Measurements from ENCODE around the gene FUT1.
"Not testable (repeated sequence)": the region's sequence is repeated elsewhere in the genome, so short reads cannot be mapped to it uniquely, and the experiment has no call there.

FUT1 gene

DNA sequence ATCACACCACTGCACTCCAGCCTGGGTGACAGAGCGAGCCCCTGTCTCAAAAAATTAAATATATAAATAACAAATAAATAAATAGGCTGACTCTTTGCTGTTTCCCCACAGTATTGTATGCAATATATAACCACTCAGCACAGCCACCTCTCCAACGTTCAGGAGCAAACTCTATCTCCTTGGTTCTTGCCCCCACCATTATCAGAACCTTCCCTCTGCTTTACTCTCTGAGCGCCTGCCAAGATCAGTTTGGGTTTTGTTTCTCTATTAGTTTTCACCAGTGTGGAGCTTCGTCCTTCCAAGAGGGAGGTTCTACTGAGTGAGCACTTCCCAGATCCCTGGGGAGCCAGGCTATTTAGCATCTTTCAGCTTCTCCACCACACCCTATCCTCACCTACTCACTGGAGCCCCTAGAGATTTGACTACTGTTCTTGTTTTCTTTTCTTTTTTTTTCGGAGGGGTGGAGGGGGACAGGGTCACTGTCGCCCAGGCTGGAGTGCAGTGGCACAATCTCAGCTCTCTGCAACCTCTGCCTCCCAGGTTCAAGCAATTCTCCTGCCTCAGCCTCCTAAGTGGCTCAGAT is 15.8 kb upstream of the FUT1 start:
- DNase-seq: not testable (repeated sequence)

GRCh38 chr19:48765816-48766215 is 13.4 kb upstream of the FUT1 start:
- not testable (repeated sequence) for DNase-seq

DNA sequence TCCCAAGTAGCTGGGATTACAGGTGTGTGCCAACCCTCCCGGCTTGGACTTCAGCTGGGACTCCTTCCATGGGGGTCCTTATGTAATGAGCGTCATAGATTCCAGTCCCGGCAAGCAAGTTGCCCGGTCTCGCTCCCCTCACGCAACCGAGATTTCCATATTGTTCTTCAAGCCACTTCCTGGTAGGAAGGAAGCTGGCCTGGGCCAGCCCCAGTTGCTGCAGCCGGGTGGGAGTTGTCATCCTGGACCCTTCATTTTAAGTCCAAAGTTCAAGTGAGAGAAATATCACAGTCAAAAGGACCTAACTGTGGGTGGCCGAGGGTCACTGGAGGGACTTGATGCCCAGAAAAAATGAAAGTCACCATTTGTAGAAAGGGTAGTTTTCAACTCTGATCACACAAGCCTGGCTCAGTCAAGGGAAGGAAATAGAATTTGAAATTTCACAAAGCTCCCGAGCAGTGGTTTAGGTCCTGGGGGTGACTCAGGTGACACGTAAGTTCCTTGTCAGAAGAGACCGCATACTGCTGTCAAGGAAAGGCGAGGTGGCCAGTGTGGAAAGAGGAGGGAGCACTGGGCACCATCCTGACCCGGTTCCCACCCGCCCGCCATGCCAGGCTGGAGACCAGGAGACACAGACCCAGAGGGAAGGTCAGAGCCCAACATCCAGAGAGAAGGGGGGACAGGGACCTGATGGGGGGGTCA is 8.2 kb upstream of the FUT1 start:
- DNase-seq: no peak

DNA sequence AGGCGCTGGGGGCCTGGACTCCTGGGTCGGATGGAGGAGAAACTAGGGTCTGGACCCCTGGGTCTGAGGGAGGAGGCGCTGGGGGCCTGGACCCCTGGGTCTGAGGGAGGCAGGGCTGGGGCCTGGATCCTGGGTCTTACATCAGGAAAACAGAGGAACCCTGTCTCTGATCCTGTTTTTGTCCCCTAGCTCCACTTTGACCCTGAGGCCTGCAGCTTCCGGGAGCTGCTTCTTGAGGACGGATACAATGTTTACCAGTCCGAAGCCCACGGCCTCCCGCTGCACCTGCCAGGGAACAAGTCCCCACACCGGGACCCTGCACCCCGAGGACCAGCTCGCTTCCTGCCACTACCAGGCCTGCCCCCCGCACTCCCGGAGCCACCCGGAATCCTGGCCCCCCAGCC is 5.3 kb upstream of the FUT1 start:
- no peak for DNase-seq

DNA sequence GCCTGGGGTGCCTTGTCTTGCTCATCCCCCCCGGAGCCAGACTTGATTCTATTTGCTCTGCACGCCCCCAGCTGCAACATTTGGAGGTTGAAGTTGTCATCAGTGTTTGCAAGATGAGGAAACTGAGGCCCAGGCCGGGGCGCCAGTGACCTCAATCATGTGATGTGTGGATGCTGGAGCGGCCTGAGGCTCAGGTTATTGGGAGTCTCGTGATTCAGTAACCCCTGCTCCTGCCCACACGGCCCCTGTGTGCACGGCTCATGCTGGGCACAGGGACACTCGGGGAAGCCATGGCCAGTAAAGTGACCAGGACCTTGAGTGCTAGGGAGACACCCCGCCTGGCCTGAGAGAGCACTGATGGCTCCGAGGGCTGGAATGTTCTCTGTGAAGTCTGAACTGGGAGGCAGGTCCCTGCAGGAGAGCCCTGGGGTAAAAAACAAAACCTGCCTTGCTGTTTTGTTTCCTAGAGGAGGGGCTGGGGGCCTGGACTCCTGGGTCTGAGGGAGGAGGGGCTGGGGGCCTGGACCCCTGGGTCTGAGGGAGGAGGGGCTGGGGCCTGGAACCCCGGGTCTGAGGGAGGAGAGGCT is 4.7 kb upstream of the FUT1 start:
- DNase-seq: no peak

- DNase-seq: no peak
Observed at GRCh38 chr19:48756686-48757085, 4.2 kb upstream of the FUT1 start.

- no peak for DNase-seq
Observed at GRCh38 chr19:48756212-48756611, 3.8 kb upstream of the FUT1 start.

DNA sequence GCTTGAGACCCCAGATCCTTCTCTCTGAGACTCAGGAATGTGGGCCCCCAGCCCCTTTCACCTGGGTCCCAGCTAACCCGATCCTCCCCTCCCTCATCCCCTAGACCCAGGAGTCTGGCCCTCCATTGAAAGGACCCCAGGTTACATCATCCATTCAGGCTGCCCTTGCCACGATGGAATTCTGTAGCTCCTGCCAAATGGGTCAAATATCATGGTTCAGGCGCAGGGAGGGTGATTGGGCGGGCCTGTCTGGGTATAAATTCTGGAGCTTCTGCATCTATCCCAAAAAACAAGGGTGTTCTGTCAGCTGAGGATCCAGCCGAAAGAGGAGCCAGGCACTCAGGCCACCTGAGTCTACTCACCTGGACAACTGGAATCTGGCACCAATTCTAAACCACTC is 3.3 kb upstream of the FUT1 start:
- no peak for DNase-seq

- no peak for DNase-seq
Observed at GRCh38 chr19:48755084-48755641, 2.7 kb upstream of the FUT1 start, which contains the start of gene FGF21. Gene FGF21, plus strand, starts transcription at chr19:48755524. Its CDS starts 713 bp downstream, at chr19:48756237.

GRCh38 chr19:48751845-48752495 is 471 bp downstream of the FUT1 start:
- no peak for DNase-seq

DNA sequence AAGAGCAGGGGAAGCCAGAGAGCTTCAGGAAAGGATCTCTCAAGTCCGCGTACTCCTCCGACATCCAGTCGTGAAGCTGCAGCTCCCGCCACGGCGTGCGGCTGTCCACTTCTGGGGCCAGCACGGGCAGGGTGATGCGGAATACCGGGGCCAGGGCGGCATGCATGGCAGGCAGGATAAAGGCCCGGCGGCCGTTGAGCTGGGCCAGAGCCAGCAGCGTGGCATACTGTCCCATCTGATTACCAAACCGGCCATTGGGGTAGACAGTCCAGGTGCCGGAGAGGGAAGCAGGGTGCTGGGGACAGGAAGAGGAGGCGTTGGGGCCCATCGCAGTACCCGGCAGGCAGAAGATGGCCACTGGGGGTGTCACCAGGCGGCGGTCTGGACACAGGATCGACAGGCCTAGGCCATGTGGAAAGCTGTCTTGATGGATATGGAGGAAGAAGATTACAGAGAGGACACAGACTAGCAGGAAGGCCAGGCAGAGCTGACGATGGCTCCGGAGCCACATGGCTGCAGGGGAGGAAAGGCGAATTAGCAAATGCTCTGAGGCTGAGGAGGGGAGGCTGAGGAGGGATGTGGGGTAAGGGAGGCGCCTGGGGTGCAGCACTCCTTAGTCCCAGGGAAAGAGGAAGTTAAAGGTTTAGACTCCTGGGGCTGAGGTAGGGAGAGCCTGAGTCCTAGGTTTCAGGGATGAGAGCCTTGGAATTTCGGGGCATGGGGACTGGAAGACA is 1.5 kb downstream of the FUT1 start:
- DNase-seq: no peak

- DNase-seq: no peak
Observed at GRCh38 chr19:48750351-48750750, 2.1 kb downstream of the FUT1 start.

- DNase-seq: no peak
Observed at GRCh38 chr19:48749571-48750198, 2.8 kb downstream of the FUT1 start.

- peak; percentile 86 for DNase-seq
Observed at GRCh38 chr19:48746738-48747575, 5.5 kb downstream of the FUT1 start, which contains the start of gene IZUMO1. Gene IZUMO1, minus strand, starts transcription at chr19:48746909. Its CDS starts 1,050 bp downstream, at chr19:48745859.

- DNase-seq: no peak
Observed at GRCh38 chr19:48746110-48746509, 6.3 kb downstream of the FUT1 start.

DNA sequence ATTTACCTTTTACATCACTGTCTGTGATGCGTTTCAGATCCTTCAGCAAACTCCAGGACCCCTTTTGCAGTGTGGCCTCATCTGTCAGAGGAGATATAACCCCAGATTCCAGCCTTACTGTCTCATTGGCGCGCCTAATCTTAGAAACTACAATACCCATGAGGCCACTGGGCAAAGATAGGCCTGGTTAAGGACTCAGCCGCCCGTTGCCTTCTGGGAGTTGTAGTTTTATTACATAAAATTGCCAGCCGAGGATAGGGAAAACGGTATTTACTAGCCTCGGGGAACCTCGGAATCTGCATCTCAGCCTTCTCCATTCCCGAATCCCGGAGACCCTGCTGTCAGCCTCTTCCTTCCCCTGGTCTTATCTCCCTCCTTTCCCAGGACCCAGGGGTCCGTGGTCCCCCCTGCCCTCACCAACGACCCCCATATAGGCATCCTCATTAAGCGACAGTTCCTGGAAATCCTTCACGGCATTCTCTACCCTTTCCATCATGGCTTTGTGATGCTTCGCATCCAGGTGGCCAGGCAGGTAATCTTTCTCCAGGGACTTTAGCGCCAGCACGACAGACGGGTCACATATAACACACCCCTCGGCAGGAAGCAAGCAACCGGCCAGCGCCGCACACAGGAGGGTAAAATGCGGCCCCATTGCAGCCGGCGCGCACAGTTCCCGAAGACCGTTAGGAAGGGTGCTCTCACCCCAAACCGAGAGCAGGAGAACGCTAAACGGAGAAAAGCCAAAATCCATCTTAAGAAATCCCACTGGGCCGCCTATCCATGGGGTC is 7.0 kb downstream of the FUT1 start:
- DNase-seq: peak; percentile 62

DNA sequence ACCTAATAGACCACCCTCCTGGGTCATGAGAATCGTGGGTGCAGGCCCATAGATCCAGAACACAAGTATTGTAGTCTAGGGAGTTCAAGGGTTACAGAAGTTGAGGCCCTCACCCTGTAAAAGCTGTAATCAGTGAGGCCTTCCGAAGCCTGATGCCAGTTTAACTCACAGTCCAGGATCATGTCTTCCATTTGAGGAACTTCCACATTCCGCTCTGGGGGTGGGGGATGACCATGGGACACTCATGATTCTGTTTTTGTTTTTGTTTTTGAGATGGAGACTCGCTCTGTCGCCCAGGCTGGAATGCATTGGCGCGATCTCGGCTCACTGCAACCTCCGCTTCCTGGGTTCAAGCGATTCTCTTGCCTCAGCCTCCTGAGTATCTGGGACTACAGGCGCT is 10.3 kb downstream of the FUT1 start:
- no peak for DNase-seq

- no peak for DNase-seq
Observed at GRCh38 chr19:48741129-48741999, 11.1 kb downstream of the FUT1 start.

Measured in femur (tissue), 1 donor.